ENCODE measurements around the gene WDR44. TPM values are rescaled to one million over a fixed set of nuclear protein-coding genes. Genes with fewer than 3 reads are reported as not detected.

WDR44 gene
- total RNA-seq, 2 experiments from 2014 or later: 9.9 to 10.2 TPM

GRCh38 chrX:118347131-118347530, 1.2 kb downstream of the WDR44 start:
- H3K9me3 Mint-ChIP-seq: no peaks in the 10 kb centered on the region
- H3K4me1 Mint-ChIP-seq (ENCODE audit: low read depth): peaks cover 34% of the 10 kb centered on the region
- DNase-seq (peak; percentile 4), ATAC-seq (no peak)
- H3K27me3 Mint-ChIP-seq: no peaks in the 10 kb centered on the region
- CTCF ChIA-PET: interaction anchor here (1.3 kb wide), 1 partner anchor 112 kb away, joined by 3 read pairs; no protein-coding TSS in a partner anchor
- H3K36me3 Mint-ChIP-seq (ENCODE audit: low read depth): no peaks in the 10 kb centered on the region
- no peak for TF ChIP-seq CTCF (IDR thresholded peaks at IDR 0.05)
- H3K27ac Mint-ChIP-seq: peak overlapping the region; percentile 97
- intact Hi-C loops (cut with micrococcal nuclease): no loop called here
- POLR2A ChIA-PET: interaction anchor here (1.1 to 1.8 kb wide), 3 partner anchors 12 to 150 kb away, joined by 3 to 4 read pairs (median 4); no protein-coding TSS in a partner anchor
- H3K4me3 Mint-ChIP-seq: peak overlapping the region; percentile 91

- DNase-seq: no peak
- CTCF ChIA-PET: interaction anchor here (0.8 to 1.3 kb wide), 2 partner anchors 111 to 492 kb away, joined by 3 to 4 read pairs; no protein-coding TSS in a partner anchor
- H3K27ac Mint-ChIP-seq: peak overlapping the region; percentile 97
Measured at GRCh38 chrX:118347736-118348135, 1.8 kb downstream of the WDR44 start.

GRCh38 chrX:118348186-118348810, 2.4 kb downstream of the WDR44 start:
- no peak for TF ChIP-seq CTCF (IDR thresholded peaks at IDR 0.05)
- ATAC-seq (no peak), DNase-seq (no peak)
- H3K27me3 Mint-ChIP-seq: no peaks in the 10 kb centered on the region
- no peaks in the 10 kb centered on the region for H3K9me3 Mint-ChIP-seq
- no peaks in the 10 kb centered on the region for H3K36me3 Mint-ChIP-seq (ENCODE audit: low read depth)
- H3K27ac Mint-ChIP-seq: peak overlapping the region; percentile 97
- peak overlapping the region; percentile 91 for H3K4me3 Mint-ChIP-seq
- peaks cover 42% of the 10 kb centered on the region for H3K4me1 Mint-ChIP-seq (ENCODE audit: low read depth)
- ChIA-PET CTCF (interaction anchor here (0.8 to 2.0 kb wide), 2 partner anchors 34 to 491 kb away, joined by 4 read pairs; no protein-coding TSS in a partner anchor), POLR2A (interaction anchor here (1.1 kb wide), 1 partner anchor 149 kb away, joined by 4 read pairs; no protein-coding TSS in a partner anchor)
- intact Hi-C loops (cut with micrococcal nuclease): no loop called here

More at GRCh38 chrX:118347736-118348135, 1.8 kb downstream of the WDR44 start:
- Mint-ChIP-seq H3K36me3 (ENCODE audit: low read depth) (no peaks in the 10 kb centered on the region), H3K4me1 (ENCODE audit: low read depth) (peaks cover 38% of the 10 kb centered on the region), H3K9me3 (no peaks in the 10 kb centered on the region), H3K27me3 (no peaks in the 10 kb centered on the region), H3K4me3 (peak overlapping the region; percentile 91)
- intact Hi-C loops (cut with micrococcal nuclease): no loop called here
- TF ChIP-seq CTCF (IDR thresholded peaks at IDR 0.05): no peak
- no peak for ATAC-seq
- POLR2A ChIA-PET: interaction anchor here (1.1 kb wide), 1 partner anchor 150 kb away, joined by 4 read pairs; no protein-coding TSS in a partner anchor

- Mint-ChIP-seq H3K27me3 (no peaks in the 10 kb centered on the region), H3K27ac (no peak overlapping the region), H3K4me3 (peak overlapping the region; percentile 91), H3K36me3 (ENCODE audit: low read depth) (no peaks in the 10 kb centered on the region), H3K9me3 (no peaks in the 10 kb centered on the region), H3K4me1 (ENCODE audit: low read depth) (peaks cover 46% of the 10 kb centered on the region)
- DNase-seq: no peak
- CTCF ChIA-PET: interaction anchor here (2.0 kb wide), 1 partner anchor 33 kb away, joined by 4 read pairs; no protein-coding TSS in a partner anchor
- intact Hi-C loops (cut with micrococcal nuclease): no loop called here
- no peak for TF ChIP-seq CTCF (IDR thresholded peaks at IDR 0.05)
- POLR2A ChIA-PET: interaction anchor here (0.7 kb wide), 1 partner anchor 78 kb away, joined by 3 read pairs; no protein-coding TSS in a partner anchor
- no peak for ATAC-seq
Measured at GRCh38 chrX:118349188-118349587, 3.3 kb downstream of the WDR44 start.

- peak overlapping the region; percentile 60 for H3K4me3 Mint-ChIP-seq
- H3K4me1 Mint-ChIP-seq (ENCODE audit: low read depth): peaks cover 49% of the 10 kb centered on the region
- intact Hi-C loops (cut with micrococcal nuclease): no loop called here
- H3K27ac Mint-ChIP-seq: peak overlapping the region; percentile 77
- ATAC-seq: no peak
- no peaks in the 10 kb centered on the region for H3K27me3 Mint-ChIP-seq
- DNase-seq: peak; percentile 7
- POLR2A ChIA-PET: no interaction called here
- no peaks in the 10 kb centered on the region for H3K9me3 Mint-ChIP-seq
- CTCF ChIA-PET: interaction anchor here (2.0 kb wide), 1 partner anchor 32 kb away, joined by 4 read pairs; no protein-coding TSS in a partner anchor
- no peaks in the 10 kb centered on the region for H3K36me3 Mint-ChIP-seq (ENCODE audit: low read depth)
- no peak for TF ChIP-seq CTCF (IDR thresholded peaks at IDR 0.05)
Measured at GRCh38 chrX:118350221-118350620, 4.3 kb downstream of the WDR44 start.
